HG03521 (cell line): ENCODE results near the gene PRKAG2.

ENCODE experiments used
- ATAC-seq: cut with Tn5 transposase; IDR thresholded peaks from one replicate; pipeline ENCODE4 v1.9.1; 2021; ENCODE audit warnings: mild to moderate bottlenecking, moderate library complexity; ENCODE audit not compliant: unreplicated experiment

Gene PRKAG2

DNA sequence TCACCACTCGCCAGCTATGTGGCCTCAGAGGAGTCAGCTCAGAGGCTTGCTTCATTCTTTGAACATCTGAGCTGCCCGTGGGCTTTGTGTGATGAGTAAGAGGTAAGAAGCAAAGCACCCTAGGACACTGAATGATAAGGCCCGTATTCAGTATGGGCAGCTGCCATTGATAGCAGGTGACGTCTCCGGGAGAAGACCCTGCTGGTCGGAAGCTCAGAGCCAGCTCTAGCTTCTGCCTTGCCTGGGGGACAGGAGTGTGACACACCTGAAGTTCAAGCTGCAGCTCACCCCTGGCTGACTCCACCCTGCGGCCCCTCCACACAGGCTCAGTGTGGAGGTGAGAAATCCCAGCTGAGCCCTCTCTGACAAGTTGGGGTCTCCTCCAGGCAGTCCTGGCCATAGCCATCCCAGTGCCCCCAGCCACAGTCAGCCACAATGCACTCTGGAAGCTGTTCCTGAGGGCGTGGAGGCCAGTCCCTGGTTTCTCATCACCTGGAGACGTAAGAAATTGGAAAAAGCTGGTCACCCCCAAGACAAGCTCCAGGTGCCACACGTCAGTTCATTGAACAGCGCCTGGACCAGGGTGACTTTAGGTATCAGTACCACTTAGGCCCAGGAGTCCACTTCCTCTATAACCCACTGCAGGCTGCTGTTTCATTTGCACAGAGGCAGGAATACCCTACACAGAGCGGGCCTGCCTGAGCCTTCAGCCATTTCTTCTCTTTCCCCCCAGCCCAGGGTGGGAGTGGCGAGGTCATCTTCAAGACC lies 192.3 kb downstream of the PRKAG2 start:
- ATAC-seq, result no peak

GRCh38 chr7:151683615-151684407 lies 193.1 kb downstream of the PRKAG2 start:
- ATAC-seq, result no peak

- ATAC-seq, result no peak
These were observed 193.9 kb downstream of the PRKAG2 start for GRCh38 chr7:151682831-151683614.

- no peak for ATAC-seq
These were observed 195.2 kb downstream of the PRKAG2 start for GRCh38 chr7:151681726-151682125.

- no peak for ATAC-seq
These were observed 196.1 kb downstream of the PRKAG2 start for GRCh38 chr7:151680810-151681209.

GRCh38 chr7:151679881-151680612 lies 196.9 kb downstream of the PRKAG2 start:
- ATAC-seq, result no peak

- ATAC-seq, result no peak
These were observed 197.7 kb downstream of the PRKAG2 start for GRCh38 chr7:151679071-151679708.

GRCh38 chr7:151678227-151678604 lies 198.7 kb downstream of the PRKAG2 start:
- no peak for ATAC-seq

- no peak for ATAC-seq
These were observed 199.2 kb downstream of the PRKAG2 start for GRCh38 chr7:151677581-151678226.

DNA sequence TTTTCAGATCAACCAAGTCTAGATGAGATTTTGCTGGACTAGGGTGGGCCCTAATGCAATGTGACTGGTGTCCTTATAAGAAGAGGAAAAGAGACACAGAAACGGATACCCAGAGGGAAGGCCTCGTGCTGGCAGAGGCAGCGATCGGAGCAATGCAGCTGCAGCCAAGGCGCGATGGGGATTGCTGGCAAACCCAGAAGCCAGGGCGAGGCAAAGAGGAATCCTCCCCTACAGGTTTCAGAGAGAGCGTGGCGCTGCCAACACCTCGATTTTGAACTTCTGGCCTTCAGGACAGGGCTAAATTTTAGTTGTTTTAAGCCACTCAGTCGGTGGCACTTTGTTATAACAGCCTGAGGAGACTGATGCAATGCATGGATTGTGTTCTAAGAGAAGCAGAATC lies 200.2 kb downstream of the PRKAG2 start:
- no peak for ATAC-seq

DNA sequence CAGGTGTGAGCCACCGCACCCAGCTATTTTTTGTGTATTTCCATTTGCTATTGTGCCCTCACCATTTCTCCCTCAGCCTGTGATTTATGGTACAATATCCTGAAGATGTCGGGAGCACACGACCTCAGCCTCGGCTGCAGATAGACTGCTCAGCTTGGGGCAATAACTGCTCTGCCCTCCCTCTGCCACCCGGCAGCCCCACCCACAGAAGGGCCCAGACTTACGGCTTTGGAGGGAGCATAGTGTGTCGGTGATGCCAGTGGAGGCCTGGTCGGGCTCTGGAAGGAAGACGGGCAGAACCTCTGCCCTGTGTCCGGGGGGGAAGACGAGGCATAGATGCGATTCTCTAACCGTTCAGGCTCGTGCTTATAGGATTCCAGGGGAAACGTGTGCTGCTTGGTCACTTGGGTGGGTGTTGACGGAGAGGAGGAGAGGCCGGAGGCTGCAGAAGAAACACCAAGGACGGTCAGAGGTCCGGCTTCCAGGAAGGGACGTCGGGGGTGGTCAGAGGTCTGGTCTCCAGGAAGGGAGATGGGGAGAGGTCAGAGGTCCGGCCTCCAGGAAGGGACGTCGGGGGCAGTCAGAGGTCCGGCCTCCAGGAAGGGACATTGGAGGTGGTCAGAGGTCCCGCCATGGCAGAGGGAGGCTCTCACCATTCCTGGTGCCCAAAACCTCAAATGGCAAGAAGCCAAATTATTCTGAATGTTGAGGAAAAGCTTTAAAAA lies 201.6 kb downstream of the PRKAG2 start:
- no peak for ATAC-seq

DNA sequence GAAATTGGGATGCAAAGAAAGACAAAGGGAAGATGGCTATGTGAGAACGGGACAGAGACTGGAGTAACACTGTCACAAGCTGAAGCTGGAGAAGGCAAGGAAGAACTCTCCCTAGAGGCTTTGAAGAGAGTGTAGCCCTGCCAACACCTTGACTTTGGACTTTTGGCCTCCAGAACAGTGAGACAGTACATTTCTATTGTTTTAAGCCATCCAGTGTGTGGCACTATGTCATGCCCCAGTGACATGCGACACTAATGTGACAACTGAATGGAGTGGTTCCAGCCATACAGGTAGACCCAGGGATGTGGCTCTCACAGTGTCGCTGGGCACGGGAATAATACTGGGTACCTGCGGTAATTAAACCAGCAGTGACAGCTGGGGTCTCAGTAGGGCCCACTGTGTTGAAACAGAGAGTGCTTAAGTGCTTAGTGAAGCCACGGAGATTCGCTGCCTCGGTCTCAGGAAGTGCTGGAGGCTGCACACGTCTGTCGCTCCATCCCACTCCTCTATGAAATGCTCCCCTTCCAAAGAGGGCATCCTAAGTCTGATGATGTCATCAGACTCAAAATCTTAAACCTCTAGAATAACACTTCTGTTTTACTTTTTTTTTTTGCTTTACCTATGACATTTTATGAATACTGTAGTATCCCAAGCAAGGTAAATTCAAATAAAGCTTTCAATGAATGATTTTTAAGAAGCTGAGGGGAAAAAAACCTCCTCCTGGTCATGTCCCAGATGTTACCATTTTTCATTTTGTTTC lies 202.6 kb downstream of the PRKAG2 start:
- ATAC-seq, result no peak

DNA sequence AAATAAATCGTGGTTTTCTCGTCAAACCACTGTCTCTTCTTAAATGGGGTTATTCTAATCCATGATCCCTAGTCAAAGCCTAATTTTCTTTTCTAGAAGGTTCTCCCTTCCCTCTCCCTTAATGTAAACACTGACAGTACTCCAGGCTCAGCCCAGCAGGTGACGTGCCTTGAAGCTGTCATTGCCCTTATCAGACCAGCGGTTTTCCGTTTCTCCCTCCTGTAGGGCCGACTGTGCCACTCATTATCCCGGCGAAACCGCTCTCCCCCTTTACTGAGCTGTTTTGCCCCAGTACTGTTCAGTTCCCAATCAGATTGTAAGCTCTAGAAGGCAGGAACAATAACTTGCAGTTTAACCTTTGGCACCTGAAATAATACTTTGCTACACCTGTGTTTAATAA lies 203.7 kb downstream of the PRKAG2 start:
- no peak for ATAC-seq

DNA sequence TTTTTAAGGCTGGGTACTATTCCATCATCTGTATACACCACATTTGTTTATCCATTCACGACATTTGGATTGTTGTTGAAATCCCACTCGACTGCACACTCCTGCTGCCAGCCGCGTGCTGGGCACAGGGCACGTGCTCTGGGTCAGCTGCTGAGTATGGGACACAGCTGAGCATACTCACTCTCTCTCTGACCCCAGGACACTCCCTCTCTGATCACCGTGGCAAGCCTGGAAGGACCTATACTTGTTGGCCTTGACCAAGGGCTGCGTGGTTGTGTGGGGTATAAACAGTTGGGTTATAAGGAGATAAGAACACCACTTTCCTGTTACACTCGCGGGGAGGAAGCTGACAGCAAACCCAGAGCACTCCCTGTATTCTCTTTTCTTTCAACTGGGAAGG lies 204.2 kb downstream of the PRKAG2 start:
- ATAC-seq, result no peak

- ATAC-seq, result no peak
These were observed 205.4 kb downstream of the PRKAG2 start for GRCh38 chr7:151671514-151671913.

- ATAC-seq, result no peak
These were observed 207.2 kb downstream of the PRKAG2 start for GRCh38 chr7:151669762-151670161.

DNA sequence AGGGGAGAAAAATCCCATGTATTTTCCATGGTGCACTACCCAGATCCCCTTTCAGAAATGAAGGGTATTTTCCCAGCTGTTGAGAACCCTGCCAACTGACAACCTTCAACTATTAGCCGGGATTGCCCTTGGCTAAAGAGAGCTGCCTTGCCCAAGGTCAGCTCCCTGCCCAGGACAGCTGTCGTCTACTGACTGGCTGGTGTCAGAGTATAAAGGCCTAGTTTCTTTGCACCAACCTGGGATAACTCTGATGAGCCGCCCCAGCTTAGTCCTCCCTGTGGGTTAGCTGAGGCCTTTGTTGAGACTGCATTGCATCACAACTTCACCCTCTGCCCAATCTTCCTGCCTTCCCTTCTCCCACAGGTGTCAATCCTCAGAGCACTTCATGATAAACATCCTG lies 210.0 kb downstream of the PRKAG2 start:
- ATAC-seq, result no peak

GRCh38 chr7:151665368-151665767 lies 211.5 kb downstream of the PRKAG2 start:
- no peak for ATAC-seq

- no peak for ATAC-seq
These were observed 212.6 kb downstream of the PRKAG2 start for GRCh38 chr7:151664268-151664667.
